H1 (cell line): Measurements from ENCODE around the gene EXOG. TPM values are rescaled to one million over a fixed set of nuclear protein-coding genes. Genes with fewer than 3 reads are reported as not detected.

ENCODE experiments used
- CTCF ChIA-PET: fragments of 300-600 bp; sonication (Branson Sonifier 250); formaldehyde crosslinking; loops from one replicate; lab custom pipeline; 2021; ENCODE audit not compliant: partially characterized antibody; lab: Charles Lee
- POLR2A ChIA-PET: fragments of 300-600 bp; sonication (Branson Sonifier 250); formaldehyde crosslinking; loops from one replicate; lab custom pipeline; 2021; ENCODE audit warnings: inconsistent platforms; ENCODE audit not compliant: partially characterized antibody; lab: Charles Lee
- DNase-seq, 2 experiments: peaks; one replicate each; pipeline versions ENCODE4 v3.0.0 to v3.0.0-alpha.2; 2010 to 2022; ENCODE audit warnings: low spot score in 2 of 2, low read depth in 1 of 2, mixed read lengths in 1 of 2
- FAIRE-seq: peaks from 2 replicates; lab custom pipeline; 2011; peaks lifted over from hg19 to GRCh38; lab: Jason Lieb, UNC
- H2AFZ ChIP-seq: 2 replicates; pipeline ENCODE4 v1.8.1; 2012; ENCODE audit warnings: low read length, inconsistent platforms
- H2AK5ac ChIP-seq: 2 replicates; pipeline ENCODE4 v1.6.1; 2013; ENCODE audit warnings: low read depth, low read length
- H2BK120ac ChIP-seq: replicated peaks from 2 replicates; pipeline ENCODE3; 2013; ENCODE audit warnings: low read depth, low read length, inconsistent platforms
- H2BK12ac ChIP-seq: 2 replicates; pipeline ENCODE4 v1.6.1; 2013; ENCODE audit warnings: low read depth, low read length
- H2BK15ac ChIP-seq: 2 replicates; pipeline ENCODE4 v1.6.1; 2013; ENCODE audit warnings: low read length
- H2BK20ac ChIP-seq: 2 replicates; pipeline ENCODE4 v1.6.1; 2013; ENCODE audit warnings: low read length
- H2BK5ac ChIP-seq: 2 replicates; pipeline ENCODE4 v1.6.1; 2013; ENCODE audit warnings: low read depth, low read length
- H3K14ac ChIP-seq: 2 replicates; pipeline ENCODE4 v1.6.1; 2013; ENCODE audit warnings: inconsistent platforms; ENCODE audit not compliant: insufficient read length
- H3K18ac ChIP-seq: 2 replicates; pipeline ENCODE4 v1.6.1; 2013; ENCODE audit warnings: low read length; ENCODE audit errors: extremely low read depth
- H3K23ac ChIP-seq: 2 replicates; pipeline ENCODE4 v1.6.1; 2013; ENCODE audit warnings: inconsistent platforms; ENCODE audit not compliant: insufficient read length
- H3K23me2 ChIP-seq: 2 replicates; pipeline ENCODE4 v1.6.1; 2013; ENCODE audit warnings: low read depth, low read length
- H3K27ac ChIP-seq: 2 replicates; pipeline ENCODE4 v1.6.1; 2011; ENCODE audit warnings: low read depth, low read length, inconsistent platforms
- H3K27me3 ChIP-seq, 4 experiments: replicated peaks in 1 of 4; 1 replicate in 1 of 4; 2 replicates in 3 of 4; pipeline versions ENCODE4 v1.6.1 to v1.8.1; 2011 to 2013; ENCODE audit warnings: low read length in 3 of 4, mild to moderate bottlenecking in 3 of 4, inconsistent platforms in 2 of 4, mixed read lengths in 2 of 4, moderate library complexity in 1 of 4; ENCODE audit not compliant: control insufficient read depth in 3 of 4, insufficient read depth in 3 of 4; ENCODE audit errors: extremely low read depth in 1 of 4
- H3K36me3 ChIP-seq, 4 experiments: 2 replicates each; pipeline versions ENCODE4 v1.6.1 to v1.8.1; 2011 to 2013; ENCODE audit warnings: mild to moderate bottlenecking in 4 of 4, low read length in 3 of 4, moderate library complexity in 2 of 4, control low read depth in 1 of 4, inconsistent platforms in 1 of 4; ENCODE audit not compliant: insufficient read depth in 4 of 4, control insufficient read depth in 2 of 4
- H3K4ac ChIP-seq: replicated peaks from 2 replicates; pipeline ENCODE3; 2013; ENCODE audit warnings: low read length, low read depth, mixed read lengths, inconsistent platforms; ENCODE audit not compliant: insufficient read length
- H3K4me1 ChIP-seq, 4 experiments: replicated peaks in 1 of 4; 1 replicate in 1 of 4; 2 replicates in 3 of 4; pipeline versions ENCODE4 v1.6.1 to v1.8.1; 2011 to 2013; ENCODE audit warnings: low read length in 3 of 4, inconsistent platforms in 2 of 4, mixed read lengths in 1 of 4; ENCODE audit not compliant: insufficient read depth in 4 of 4, control insufficient read depth in 3 of 4
- H3K4me2 ChIP-seq, 2 experiments: 2 replicates each; pipeline versions ENCODE4 v1.6.1 to v1.8.1; 2011 to 2013; ENCODE audit warnings: low read depth in 2 of 2, low read length in 2 of 2, control low read depth in 1 of 2, inconsistent platforms in 1 of 2, mild to moderate bottlenecking in 1 of 2; ENCODE audit not compliant: insufficient read depth in 1 of 2
- H3K4me3 ChIP-seq, 4 experiments: fragments of 200-600, 300-600 bp in 1 of 4; sonication (generic), shearing (Covaris generic), sonication (Bioruptor Twin) in 1 of 4; 2 replicates each; pipeline versions ENCODE4 v1.5.1 to v1.8.1; 2011 to 2016; ENCODE audit warnings: low read length in 4 of 4, low read depth in 3 of 4, control low read depth in 2 of 4, inconsistent platforms in 2 of 4, mild to moderate bottlenecking in 2 of 4, mixed read lengths in 1 of 4, moderate library complexity in 1 of 4; ENCODE audit not compliant: insufficient read depth in 2 of 4; ENCODE audit errors: extremely low read depth in 1 of 4
- H3K56ac ChIP-seq: replicated peaks from 2 replicates; pipeline ENCODE3; 2013; ENCODE audit warnings: low read depth, mild to moderate bottlenecking, mixed read lengths, low read length, inconsistent platforms; ENCODE audit not compliant: insufficient read length
- H3K79me1 ChIP-seq: 2 replicates; pipeline ENCODE4 v1.6.1; 2013; ENCODE audit warnings: low read depth, low read length, control low read depth
- H3K79me2 ChIP-seq, 2 experiments: 2 replicates each; pipeline versions ENCODE4 v1.6.1 to v1.8.1; 2012 to 2013; ENCODE audit warnings: low read length in 2 of 2, mild to moderate bottlenecking in 2 of 2, inconsistent platforms in 1 of 2; ENCODE audit not compliant: insufficient read depth in 2 of 2, control insufficient read depth in 1 of 2
- H3K9ac ChIP-seq, 4 experiments: replicated peaks in 1 of 4; 1 replicate in 1 of 4; 2 replicates in 3 of 4; pipeline versions ENCODE4 v1.6.1 to v1.8.1; 2011 to 2013; ENCODE audit warnings: low read depth in 3 of 4, low read length in 3 of 4, control low read depth in 2 of 4, mild to moderate bottlenecking in 2 of 4, moderate library complexity in 2 of 4, inconsistent platforms in 1 of 4; ENCODE audit errors: extremely low read depth in 1 of 4
- H3K9me3 ChIP-seq, 2 experiments: 2 replicates each; pipeline versions ENCODE4 v1.6.1 to v1.8.1; 2012 to 2013; ENCODE audit warnings: mild to moderate bottlenecking in 2 of 2, moderate library complexity in 2 of 2, control low read depth in 1 of 2, inconsistent platforms in 1 of 2, low read depth in 1 of 2, low read length in 1 of 2, mixed read lengths in 1 of 2; ENCODE audit not compliant: insufficient read depth in 2 of 2
- H4K20me1 ChIP-seq, 2 experiments: replicated peaks in 1 of 2; 2 replicates each; pipeline versions ENCODE3 to v1.8.1; 2011 to 2013; ENCODE audit warnings: inconsistent platforms in 2 of 2, low read length in 2 of 2, mild to moderate bottlenecking in 1 of 2; ENCODE audit not compliant: insufficient read depth in 2 of 2, control insufficient read depth in 1 of 2
- H4K5ac ChIP-seq: 2 replicates; pipeline ENCODE4 v1.6.1; 2013; ENCODE audit warnings: low read length, low read depth, mixed read lengths, inconsistent platforms; ENCODE audit not compliant: insufficient read length
- H4K8ac ChIP-seq: 2 replicates; pipeline ENCODE4 v1.8.0; 2013; ENCODE audit warnings: mild to moderate bottlenecking, moderate library complexity, low read length, inconsistent platforms; ENCODE audit not compliant: insufficient read depth; ENCODE audit errors: extremely low read depth
- H4K91ac ChIP-seq: replicated peaks from 2 replicates; pipeline ENCODE3; 2013; ENCODE audit warnings: low read length, mixed read lengths, inconsistent platforms; ENCODE audit not compliant: insufficient read length
- CEBPB ChIP-seq: IDR thresholded peaks from 2 replicates; pipeline ENCODE4 v1.6.1; 2012; ENCODE audit warnings: low read depth, low read length
- E2F6 ChIP-seq: IDR thresholded peaks from 2 replicates; pipeline ENCODE4 v1.6.1; 2012; ENCODE audit warnings: inconsistent platforms
- FOSL1 ChIP-seq: IDR thresholded peaks from 2 replicates; pipeline ENCODE4 v1.6.1; 2011; ENCODE audit warnings: mild to moderate bottlenecking, low read depth, low read length, moderate library complexity; ENCODE audit not compliant: insufficient read depth
- HDAC2 ChIP-seq, 2 experiments: fragments of 300-600 bp in 1 of 2; sonication (generic) in 1 of 2; IDR thresholded peaks; 2 replicates each; pipeline ENCODE4 v1.6.1; 2011 to 2012; ENCODE audit warnings: low read depth in 2 of 2, low read length in 2 of 2, mild to moderate bottlenecking in 2 of 2, moderate library complexity in 2 of 2, borderline replicate concordance in 1 of 2, inconsistent platforms in 1 of 2
- SAP30 ChIP-seq: fragments of 300-600 bp; sonication (generic); IDR thresholded peaks from 2 replicates; pipeline ENCODE4 v1.7.1; 2012; ENCODE audit warnings: low read length, moderate library complexity, mild to moderate bottlenecking, inconsistent platforms; ENCODE audit not compliant: insufficient read depth, insufficient replicate concordance
- SIN3A ChIP-seq, 2 experiments: IDR thresholded peaks in 1 of 2; conservative IDR thresholded peaks in 1 of 2; 2 replicates each; pipeline ENCODE4 v1.6.1; 2011 to 2012; ENCODE audit warnings: low read length in 2 of 2, improper control_type of control experiment in 1 of 2, low read depth in 1 of 2, mild to moderate bottlenecking in 1 of 2
- SIRT6 ChIP-seq: IDR thresholded peaks from one replicate; pipeline ENCODE4 v1.7.1; 2012; ENCODE audit warnings: low read length, inconsistent platforms
- SP4 ChIP-seq: IDR thresholded peaks from 2 replicates; pipeline ENCODE4 v1.6.1; 2012; ENCODE audit warnings: low read length, inconsistent platforms
- WGBS, 2 experiments: shearing (Covaris generic) in 1 of 2; methylation state at CpG; one replicate each; pipeline versions ENCODE4 v1.1.6 to v1.1.7; 2013 to 2015; ENCODE audit warnings: low lambda C conversion rate in 2 of 2, mixed read lengths in 2 of 2, inconsistent platforms in 1 of 2, low coverage in 1 of 2, missing lambda C conversion rate in 1 of 2; ENCODE audit not compliant: insufficient replicate concordance in 2 of 2, insufficient coverage in 1 of 2, insufficient read length in 1 of 2; ENCODE audit errors: extremely low coverage in 1 of 2, missing lambda C conversion rate in 1 of 2; 5-methylcytosine and 5-hydroxymethylcytosine counted together
- polyA plus RNA-seq, 7 experiments: library from polyadenylated mRNA; depleted of rRNA in 3 of 7; stranded (reverse) in 5 of 7; unstranded in 2 of 7; fragments of >200 nt in 5 of 7; fragments of 200-250 nt in 2 of 7; gene quantifications; 1 replicate in 5 of 7; 2 replicates in 1 of 7; 4 replicates in 1 of 7; pipeline versions ENCODE4 v1.2.1 to v1.2.3, GENCODE V29; 2011 to 2013; ENCODE audit warnings: missing spikeins in 2 of 7, mixed read lengths in 2 of 7
- total RNA-seq: library from RNA; stranded (reverse); fragmentation: NEBNext Ultra II Directional; extraction: Animal tissue kit (Norgen Biotek cat#: 25700); gene quantifications from 2 replicates; pipeline ENCODE4 v1.2.1, GENCODE V29; 2021

The EXOG gene
- total and polyA plus RNA-seq, 2 of the 8 experiments (the other 6 are each of a cell fraction or from before 2014, with no cell fraction given): 7.2 to 12.9 TPM

- Histone ChIP-seq H3K9ac (no peak overlapping the region), H2BK120ac (no peak overlapping the region), H3K4me3 (no peak overlapping the region), H4K20me1 (no peaks in the 10 kb centered on the region), H4K8ac (no peak overlapping the region), H2BK20ac (no peak overlapping the region), H4K91ac (no peak overlapping the region), H3K14ac (no peak overlapping the region), H3K4me1 (no peaks in the 10 kb centered on the region), H3K9me3 (no peaks in the 10 kb centered on the region), H2BK5ac (no peak overlapping the region), H3K4me2 (no peak overlapping the region), H2AFZ (no peak overlapping the region), H3K36me3 (peaks cover 0 to 9% (median 3%) of the 10 kb centered on the region in 4 experiments; a peak in 4 of 8 replicates), H2BK12ac (no peak overlapping the region), H3K23me2 (no peaks in the 10 kb centered on the region), H3K79me1 (peaks cover under 1% of the 10 kb centered on the region), H3K56ac (no peak overlapping the region), H3K79me2 (0 out of 4 replicates have a peak, but pooled peaks cover 0 to 5% of the 10 kb centered on the region in 2 experiments), H2AK5ac (no peak overlapping the region), H2BK15ac (no peak overlapping the region), H3K27ac (no peak overlapping the region), H4K5ac (no peak overlapping the region), H3K18ac (no peak overlapping the region), H3K27me3 (no peaks in the 10 kb centered on the region), H3K23ac (no peak overlapping the region), H3K4ac (no peak overlapping the region)
- POLR2A ChIA-PET: no interaction called here
- DNase-seq: no peak
- FAIRE-seq: no peak
- WGBS, 2 experiments: 89% methylated on average over 6 of the region's 6 CpGs; no CpG with 5 or more reads in 1 of the 2 experiments
- CTCF ChIA-PET: interaction anchor here (1.0 to 3.7 kb wide), 6 partner anchors 11 to 172 kb away, joined by 3 to 22 read pairs (median 4); partner anchors contain the start of gene XYLB
- no peak for TF ChIP-seq SIN3A (conservative IDR thresholded peaks at IDR 0.05 in 1 of 2, IDR thresholded peaks at IDR 0.05 in 1 of 2; ENCODE audit: low read depth in 1 of 2, low read length in 2 of 2)
- TF ChIP-seq CEBPB: no peak
- TF ChIP-seq SAP30: no peak
- no peak for TF ChIP-seq SP4
- TF ChIP-seq FOSL1: no peak
- TF ChIP-seq E2F6: no peak
- no peak for TF ChIP-seq HDAC2 (IDR thresholded peaks at IDR 0.05; ENCODE audit: borderline replicate concordance in 1 of 2, low read depth in 2 of 2, low read length in 2 of 2)
- TF ChIP-seq SIRT6: no peak
Measured at GRCh38 chr3:38491215-38491614, 4.9 kb upstream of the EXOG start.
